NCI-H2081 treated with DMSO at 0.1 percent for 48 hours (cell line): Measurements from ENCODE around the gene ARMH3.

ENCODE experiments used
- DNase-seq: peaks from one replicate; lab custom pipeline; 2025; lab: John Stamatoyannopoulos, UW

ARMH3 gene

GRCh38 chr10:101938305-101939007 lies 117.5 kb downstream of the ARMH3 start:
- DNase-seq: no peak

DNA sequence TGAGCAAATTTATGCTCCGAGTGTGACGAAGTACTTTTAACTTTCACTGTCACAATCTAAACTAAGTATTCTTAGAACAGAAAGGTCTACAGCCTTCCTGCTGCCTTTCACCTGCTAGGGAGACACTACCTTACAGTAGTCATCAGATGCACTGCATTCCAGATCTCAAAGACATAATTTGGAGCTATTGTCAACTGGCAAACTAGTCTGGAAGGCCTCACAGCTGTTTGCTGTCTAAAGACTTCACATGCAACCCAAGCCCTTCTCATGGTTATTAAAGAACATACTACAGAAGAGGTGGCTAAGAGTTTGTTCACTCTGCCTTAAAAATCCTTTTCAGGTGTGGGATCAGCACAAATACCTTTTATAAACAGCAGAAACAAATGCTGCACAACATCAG lies 120.5 kb downstream of the ARMH3 start:
- no peak for DNase-seq

GRCh38 chr10:101934686-101935305 lies 121.2 kb downstream of the ARMH3 start:
- DNase-seq: no peak

DNA sequence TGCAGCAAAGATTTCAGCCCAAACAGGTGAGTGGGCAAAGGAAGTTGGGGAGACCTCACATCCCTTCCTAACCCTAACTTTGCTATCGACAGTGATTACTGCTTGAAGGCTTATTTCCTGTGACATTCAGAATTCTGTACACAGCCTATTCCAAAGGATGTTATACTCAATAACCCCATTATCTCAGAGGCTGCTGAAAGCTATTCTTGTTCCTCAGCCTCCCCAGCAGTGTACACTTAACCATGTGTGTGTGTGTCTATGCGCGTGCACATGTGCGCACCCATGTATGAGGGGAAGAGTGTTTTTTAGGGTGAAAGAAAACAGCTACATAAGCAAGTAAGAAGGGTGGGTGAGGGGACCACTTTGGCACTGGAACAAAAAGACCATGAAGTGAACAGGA lies 122.0 kb downstream of the ARMH3 start:
- DNase-seq: no peak

GRCh38 chr10:101932183-101932582 lies 123.8 kb downstream of the ARMH3 start:
- no peak for DNase-seq

DNA sequence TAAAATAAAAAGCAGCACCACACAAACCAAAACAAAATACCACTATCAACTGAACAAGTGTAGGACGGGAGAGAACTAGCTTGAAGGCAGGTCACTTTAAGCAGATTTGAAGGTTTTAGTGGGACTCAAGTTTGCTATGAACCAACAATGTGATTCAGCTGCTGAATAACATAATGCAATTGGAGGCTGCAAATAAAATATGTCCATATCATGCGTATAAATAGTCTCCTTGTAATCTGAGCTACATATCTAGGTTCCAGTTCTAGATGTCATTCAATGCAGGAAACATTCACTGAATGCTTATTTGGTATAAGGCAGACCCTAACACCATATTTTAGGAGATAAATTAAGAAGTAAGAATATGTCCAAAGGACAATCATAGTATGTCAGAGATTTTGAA lies 130.9 kb downstream of the ARMH3 start:
- no peak for DNase-seq

- no peak for DNase-seq
Measured at GRCh38 chr10:101923256-101923655, 132.7 kb downstream of the ARMH3 start.

GRCh38 chr10:101922846-101923245 lies 133.1 kb downstream of the ARMH3 start:
- DNase-seq: no peak

GRCh38 chr10:101920546-101920945 lies 135.4 kb downstream of the ARMH3 start:
- DNase-seq: no peak

- no peak for DNase-seq
Measured at GRCh38 chr10:101919026-101919770, 136.8 kb downstream of the ARMH3 start.

- no peak for DNase-seq
Measured at GRCh38 chr10:101912561-101913179, 143.3 kb downstream of the ARMH3 start.

DNA sequence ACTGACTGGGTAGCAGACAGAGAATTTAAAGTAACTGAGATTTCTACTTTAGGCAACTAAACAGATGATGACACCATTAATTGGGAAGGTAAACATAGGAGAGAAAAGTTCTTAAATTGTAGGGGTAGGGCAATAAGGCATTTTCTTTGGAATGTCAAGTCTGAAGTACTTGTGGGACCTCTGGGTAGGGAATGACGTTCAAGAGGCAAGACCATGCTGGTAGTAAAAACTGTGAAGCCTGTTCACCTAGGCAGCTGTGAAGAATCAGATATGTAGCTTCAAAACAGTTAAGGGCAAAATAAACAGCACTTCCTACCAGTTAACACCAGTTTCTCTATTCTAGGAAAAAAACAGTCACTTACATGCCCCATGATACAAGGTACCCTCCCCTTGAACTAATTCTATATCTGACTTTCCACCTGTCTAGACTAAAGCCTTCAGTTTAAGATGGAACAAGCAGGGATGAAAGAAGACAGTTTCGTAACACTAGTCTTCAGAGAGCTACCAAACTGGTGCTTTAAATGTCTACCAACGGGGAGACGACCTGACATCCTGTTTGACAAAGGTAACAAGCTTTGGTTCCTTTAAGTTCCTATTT lies 149.3 kb downstream of the ARMH3 start:
- DNase-seq: no peak

- DNase-seq: no peak
Measured at GRCh38 chr10:101905251-101905650, 150.7 kb downstream of the ARMH3 start.

GRCh38 chr10:101903827-101904550 lies 152.0 kb downstream of the ARMH3 start:
- DNase-seq: no peak

GRCh38 chr10:101902820-101903145 lies 153.2 kb downstream of the ARMH3 start:
- no peak for DNase-seq

- DNase-seq: no peak
Measured at GRCh38 chr10:101902032-101902819, 153.7 kb downstream of the ARMH3 start.

GRCh38 chr10:101901340-101901739 lies 154.6 kb downstream of the ARMH3 start:
- DNase-seq: no peak

DNA sequence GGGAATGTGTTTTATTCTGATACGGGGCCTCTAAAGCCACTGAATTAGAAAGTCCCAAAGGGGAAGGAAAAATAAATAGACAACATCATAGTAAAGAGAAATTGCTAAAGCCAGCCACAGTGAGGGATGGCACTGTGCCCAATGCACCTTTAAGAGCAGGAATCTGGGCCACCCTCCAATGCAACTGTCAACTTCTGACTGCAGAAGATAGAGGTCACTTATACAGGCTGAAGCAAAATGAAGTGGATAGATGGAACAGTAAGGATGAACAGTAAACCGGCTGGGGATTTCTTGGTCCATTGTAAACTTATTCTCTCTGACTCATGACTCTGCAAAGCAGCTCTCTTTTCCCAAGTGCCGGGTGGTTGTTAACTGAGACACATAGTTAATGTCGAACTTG lies 158.3 kb downstream of the ARMH3 start:
- no peak for DNase-seq

- no peak for DNase-seq
Measured at GRCh38 chr10:101896225-101896877, 159.6 kb downstream of the ARMH3 start.

GRCh38 chr10:101895781-101896180 lies 160.2 kb downstream of the ARMH3 start:
- DNase-seq: no peak
